GM21515 (cell line): Measurements from ENCODE around the gene SNX14.

Source experiments
- ATAC-seq: cut with Tn5 transposase; IDR thresholded peaks from one replicate; pipeline ENCODE4 v1.9.1; 2021; ENCODE audit not compliant: unreplicated experiment

The SNX14 gene

DNA sequence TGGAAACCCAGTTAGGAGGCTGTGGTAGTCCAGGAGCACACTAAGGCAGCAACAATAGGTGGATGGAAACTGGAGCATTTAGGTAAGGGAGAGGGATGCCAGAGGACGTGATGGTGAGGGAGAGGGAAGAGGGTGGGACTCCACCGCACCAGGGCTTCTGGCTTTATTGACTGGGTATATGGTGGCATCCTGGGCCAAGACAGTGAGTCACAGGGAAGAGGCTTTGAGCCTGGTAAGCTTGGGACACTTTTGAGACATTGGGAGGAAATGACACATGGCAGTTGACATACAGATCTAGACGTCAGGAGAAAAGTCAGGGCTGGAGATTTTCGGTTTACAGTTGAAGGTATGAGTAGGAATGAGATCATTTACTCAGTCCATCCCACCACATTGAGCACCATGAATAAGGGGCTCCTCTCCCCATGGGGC, 128.9 kb downstream of the SNX14 start:
- ATAC-seq, result no peak

DNA sequence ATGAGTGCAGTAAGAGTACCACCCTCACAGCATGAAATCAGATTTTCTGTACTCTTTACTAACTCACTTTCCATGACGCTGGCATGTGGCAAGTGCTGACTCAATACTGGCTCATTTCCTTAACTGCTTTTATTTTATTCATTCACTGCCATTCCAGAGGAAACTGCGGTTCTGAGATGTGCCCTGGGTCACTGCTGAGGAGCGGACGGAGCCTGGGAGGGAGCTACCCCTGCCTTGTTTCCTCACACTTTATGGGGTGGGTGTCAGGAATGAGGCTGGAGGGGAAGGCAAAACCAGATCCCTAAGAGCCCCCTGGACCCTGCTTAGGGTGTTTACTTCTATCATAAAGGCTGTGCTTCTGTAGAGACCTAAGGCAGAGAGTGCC, 129.4 kb downstream of the SNX14 start:
- no peak for ATAC-seq

- no peak for ATAC-seq
Measured at GRCh38 chr6:85463621-85464259, 129.9 kb downstream of the SNX14 start.

- ATAC-seq, result no peak
Measured at GRCh38 chr6:85462673-85463072, 131.0 kb downstream of the SNX14 start.

DNA sequence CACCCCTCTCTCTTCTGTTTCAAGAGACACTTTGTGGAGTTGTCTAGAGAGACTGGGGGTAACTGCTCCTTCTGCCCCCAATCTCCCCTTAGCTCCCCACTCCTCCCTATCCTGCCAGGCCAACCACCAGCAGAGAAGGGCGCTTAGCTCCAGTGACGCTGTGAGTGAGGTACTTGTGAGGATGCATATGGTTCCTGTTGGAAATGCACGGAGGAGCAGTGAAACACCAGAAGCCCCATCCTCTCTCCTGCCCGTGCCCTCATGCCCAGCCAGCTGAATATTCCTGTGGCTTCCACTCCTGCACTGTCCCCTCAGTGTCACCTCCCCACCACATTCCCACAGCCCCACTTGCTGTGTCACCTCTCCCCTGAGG, 131.9 kb downstream of the SNX14 start:
- ATAC-seq, result peak; percentile 4

- ATAC-seq, result peak; percentile 86
Measured at GRCh38 chr6:85460921-85461797, 132.5 kb downstream of the SNX14 start.

GRCh38 chr6:85460154-85460920, 133.3 kb downstream of the SNX14 start:
- no peak for ATAC-seq

- ATAC-seq, result no peak
Measured at GRCh38 chr6:85459224-85459901, 134.3 kb downstream of the SNX14 start.

GRCh38 chr6:85458782-85459181, 134.9 kb downstream of the SNX14 start:
- no peak for ATAC-seq

DNA sequence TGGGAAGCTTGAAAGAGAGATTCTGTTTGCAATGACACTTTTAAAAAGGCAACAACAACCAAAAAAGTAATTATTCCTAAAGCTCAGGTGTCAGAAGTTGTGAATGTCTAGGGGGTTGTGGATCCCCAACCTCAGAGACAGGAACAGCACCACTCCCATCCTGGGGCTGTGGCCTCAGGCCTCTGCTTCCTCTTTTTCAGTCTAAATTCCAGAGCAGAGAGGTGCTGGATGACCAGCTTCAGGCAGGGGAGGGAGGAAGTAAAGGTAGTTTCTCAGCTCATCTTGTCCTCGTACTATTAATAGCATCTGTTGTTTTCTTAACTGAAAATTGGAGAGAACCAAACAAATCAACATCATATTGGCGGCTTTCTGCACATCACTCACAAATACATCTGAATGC, 135.5 kb downstream of the SNX14 start:
- no peak for ATAC-seq

DNA sequence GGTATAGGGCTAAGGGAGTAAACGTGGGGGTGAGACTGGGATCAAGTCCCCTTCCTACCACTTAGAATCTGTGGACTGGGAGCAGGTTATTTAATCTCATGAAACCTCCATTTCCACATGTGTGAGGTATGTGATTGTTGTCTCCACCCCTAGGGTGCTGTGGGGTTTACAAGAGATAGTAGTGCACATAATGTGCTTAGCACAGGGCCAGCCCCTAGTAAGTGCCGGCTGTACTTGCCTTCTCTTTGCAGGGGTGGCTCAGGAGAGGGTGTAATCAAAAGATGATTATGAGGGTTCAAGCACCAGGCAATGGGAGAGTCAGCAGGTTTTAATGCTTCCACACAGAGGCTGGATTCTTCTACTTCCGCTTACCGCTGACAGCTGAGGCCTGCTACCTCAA, 136.9 kb downstream of the SNX14 start:
- no peak for ATAC-seq
